Fibroblast of the aortic adventitia (primary cell): Measurements from ENCODE around the gene AFAP1. TPM values are rescaled to one million over a fixed set of nuclear protein-coding genes. Genes with fewer than 3 reads are reported as not detected.
A peak's percentile ranks its signal among the peaks of the same experiment; 100 is the strongest.

Experiments used
- DNase-seq: peaks from one replicate; pipeline ENCODE4 v3.0.0-alpha.2; 2010; ENCODE audit warnings: low read depth
- H3K4me3 ChIP-seq: 2 replicates; pipeline ENCODE4 v1.5.1; 2011; ENCODE audit warnings: low read depth, mild to moderate bottlenecking, control low read depth, low read length, moderate library complexity
- total RNA-seq: library from RNA; depleted of rRNA; stranded (reverse); fragments of >200 nt; gene quantifications from 2 replicates; pipeline ENCODE4 v1.2.3, GENCODE V29; 2012; ENCODE audit warnings: low replicate concordance
- TF ChIP-seq, protein P1 (sequence below): IDR thresholded peaks from 2 replicates; pipeline ENCODE4 v1.5.1; 2011; ENCODE audit warnings: mild to moderate bottlenecking, low read length, control low read depth, inconsistent platforms; ENCODE audit not compliant: insufficient read depth

The AFAP1 gene
- total RNA-seq, 1 donor, result 66.0 TPM

DNA sequence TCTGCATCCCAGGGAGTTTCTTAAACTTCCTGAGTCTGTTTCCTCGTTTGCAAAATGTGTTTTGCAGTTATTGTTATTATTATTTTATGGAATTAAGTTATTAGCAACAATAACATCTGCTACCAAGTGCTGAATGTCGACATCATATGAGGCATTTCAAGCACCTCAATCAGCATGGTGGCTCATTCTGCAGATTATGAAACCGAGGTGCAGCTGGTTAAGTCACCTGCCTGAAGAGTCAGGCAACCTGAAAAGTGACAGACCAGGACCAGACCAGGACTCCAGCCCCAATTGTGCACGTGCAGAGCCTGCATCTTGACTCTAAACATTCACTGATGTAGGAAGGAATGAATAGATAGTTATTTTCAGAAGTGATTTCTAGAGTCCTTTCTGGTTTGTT, 99.8 kb downstream of the AFAP1 start:
- no peak overlapping the region for H3K4me3 ChIP-seq
- DNase-seq, result no peak
- TF ChIP-seq, protein P1, sequence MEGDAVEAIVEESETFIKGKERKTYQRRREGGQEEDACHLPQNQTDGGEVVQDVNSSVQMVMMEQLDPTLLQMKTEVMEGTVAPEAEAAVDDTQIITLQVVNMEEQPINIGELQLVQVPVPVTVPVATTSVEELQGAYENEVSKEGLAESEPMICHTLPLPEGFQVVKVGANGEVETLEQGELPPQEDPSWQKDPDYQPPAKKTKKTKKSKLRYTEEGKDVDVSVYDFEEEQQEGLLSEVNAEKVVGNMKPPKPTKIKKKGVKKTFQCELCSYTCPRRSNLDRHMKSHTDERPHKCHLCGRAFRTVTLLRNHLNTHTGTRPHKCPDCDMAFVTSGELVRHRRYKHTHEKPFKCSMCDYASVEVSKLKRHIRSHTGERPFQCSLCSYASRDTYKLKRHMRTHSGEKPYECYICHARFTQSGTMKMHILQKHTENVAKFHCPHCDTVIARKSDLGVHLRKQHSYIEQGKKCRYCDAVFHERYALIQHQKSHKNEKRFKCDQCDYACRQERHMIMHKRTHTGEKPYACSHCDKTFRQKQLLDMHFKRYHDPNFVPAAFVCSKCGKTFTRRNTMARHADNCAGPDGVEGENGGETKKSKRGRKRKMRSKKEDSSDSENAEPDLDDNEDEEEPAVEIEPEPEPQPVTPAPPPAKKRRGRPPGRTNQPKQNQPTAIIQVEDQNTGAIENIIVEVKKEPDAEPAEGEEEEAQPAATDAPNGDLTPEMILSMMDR, result no peak

DNA sequence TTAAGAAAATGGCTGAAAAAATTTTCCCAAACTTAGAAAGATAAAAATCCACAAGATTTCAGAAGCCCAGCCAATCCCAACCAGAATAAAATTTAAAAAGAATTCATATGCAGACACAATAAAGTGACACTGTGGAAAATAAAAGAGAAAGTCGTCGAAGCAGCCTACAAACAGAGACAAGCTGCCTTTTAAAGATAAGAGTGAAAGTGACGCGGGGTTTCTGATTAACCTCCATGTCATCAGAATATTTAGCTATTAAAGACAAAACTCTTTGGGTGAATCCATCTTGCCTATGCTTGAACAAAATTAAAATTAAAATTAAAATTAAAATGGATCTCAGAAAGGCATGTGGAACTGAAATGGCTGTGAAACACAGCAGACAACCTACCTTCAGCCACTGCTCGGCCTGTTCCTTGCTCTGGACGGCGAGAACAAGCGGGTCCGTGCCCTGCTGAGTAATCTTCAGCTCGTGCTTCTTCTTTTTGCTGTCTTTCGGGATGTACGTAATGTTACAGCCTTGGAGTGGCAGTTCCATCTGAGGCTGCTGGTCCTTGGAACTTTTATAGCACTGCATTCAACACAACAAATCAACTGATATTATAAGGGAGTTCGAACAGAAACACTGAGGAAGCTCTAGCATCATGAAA, 101.4 kb downstream of the AFAP1 start:
- H3K4me3 ChIP-seq, result no peak overlapping the region
- TF ChIP-seq, protein P1, result no peak
- DNase-seq, result no peak

DNA sequence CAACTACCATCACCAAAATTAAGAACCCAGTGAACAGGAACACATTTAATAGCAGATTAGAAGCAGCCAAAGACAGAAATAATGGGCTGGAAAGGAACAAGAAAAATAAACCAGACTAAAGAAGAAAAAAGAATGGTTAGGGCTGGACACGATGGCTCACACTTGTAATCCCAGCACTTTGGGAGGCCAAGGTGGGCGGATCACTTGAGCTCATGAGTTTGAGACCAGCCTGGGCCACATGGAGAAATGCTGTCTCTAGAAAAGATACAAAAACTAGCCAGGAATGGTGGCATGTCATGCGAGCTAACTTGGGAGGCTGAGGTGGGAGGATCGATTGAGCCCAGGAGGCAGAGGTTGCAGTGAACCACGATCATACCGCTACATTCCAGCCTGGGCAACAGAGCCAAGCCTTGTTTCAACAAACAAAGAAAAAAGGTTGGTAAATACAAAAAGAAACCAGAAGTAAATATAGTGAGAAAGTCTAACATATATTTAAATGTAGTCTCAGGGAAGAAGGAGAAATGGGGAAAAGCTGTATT, 102.0 kb downstream of the AFAP1 start:
- no peak for DNase-seq
- TF ChIP-seq, protein P1, result no peak
- H3K4me3 ChIP-seq, result no peak overlapping the region

DNA sequence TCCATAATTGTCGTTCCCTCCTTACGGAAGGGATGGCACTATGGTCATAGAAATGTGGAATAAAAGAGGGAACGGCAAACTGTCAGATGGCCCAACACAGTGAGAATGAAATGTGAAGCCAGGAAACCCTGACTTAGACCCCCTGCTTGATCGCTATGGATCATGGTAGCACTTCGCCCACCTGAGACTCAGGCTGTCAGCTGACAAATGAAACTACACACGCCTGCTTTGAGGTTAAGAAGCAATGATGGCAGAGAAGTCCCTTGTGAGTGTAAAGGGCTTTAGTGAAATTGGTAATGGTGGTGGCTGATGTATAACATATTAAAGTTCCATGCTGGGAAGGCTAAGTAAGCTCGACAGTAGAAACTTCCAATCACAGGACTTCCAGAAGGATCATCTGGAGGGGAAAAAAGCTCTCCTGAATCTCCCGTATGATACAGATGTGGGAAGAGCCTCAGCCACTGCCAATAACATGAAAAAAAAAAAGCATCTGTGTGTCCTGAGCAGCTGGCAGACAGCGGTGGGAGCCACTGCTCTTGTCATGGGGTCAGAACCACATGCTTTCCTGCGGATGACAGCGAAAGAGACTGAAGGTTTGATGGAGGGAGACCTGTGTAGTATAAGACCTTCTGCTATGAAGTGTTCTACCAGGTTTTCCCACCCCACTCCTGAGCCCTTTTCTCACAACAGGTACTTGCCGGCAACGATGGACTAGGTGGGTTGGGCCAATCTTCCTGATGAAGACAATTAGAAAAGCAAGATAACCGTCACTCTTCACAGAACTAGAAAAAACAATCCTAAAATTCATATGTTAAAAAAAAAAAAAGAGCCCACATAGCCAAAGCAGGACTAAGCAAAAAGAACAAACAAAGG, 107.6 kb downstream of the AFAP1 start:
- no peak overlapping the region for H3K4me3 ChIP-seq
- DNase-seq, result no peak
- TF ChIP-seq, protein P1, result no peak

DNA sequence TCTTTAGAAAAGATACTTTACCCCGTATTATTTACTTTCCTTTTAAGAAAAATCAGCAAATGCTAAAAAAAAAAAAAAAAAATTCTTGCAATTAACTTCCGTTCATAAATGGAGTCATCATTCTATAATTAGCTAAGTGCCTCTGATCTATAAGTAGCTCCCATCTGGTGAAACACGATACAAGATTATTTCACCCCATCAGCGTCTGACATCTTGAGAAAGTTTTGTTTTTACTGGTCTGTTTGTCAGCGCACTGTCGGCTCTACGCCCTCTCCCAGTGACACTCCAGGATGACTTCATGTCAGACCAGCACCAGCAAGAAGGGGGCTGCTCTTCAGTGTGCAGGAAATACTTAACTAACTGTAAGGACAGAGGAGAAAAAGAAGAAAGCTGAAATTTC, 108.3 kb downstream of the AFAP1 start:
- peak; percentile 65 for DNase-seq
- TF ChIP-seq, protein P1, result no peak
- H3K4me3 ChIP-seq, result no peak overlapping the region

DNA sequence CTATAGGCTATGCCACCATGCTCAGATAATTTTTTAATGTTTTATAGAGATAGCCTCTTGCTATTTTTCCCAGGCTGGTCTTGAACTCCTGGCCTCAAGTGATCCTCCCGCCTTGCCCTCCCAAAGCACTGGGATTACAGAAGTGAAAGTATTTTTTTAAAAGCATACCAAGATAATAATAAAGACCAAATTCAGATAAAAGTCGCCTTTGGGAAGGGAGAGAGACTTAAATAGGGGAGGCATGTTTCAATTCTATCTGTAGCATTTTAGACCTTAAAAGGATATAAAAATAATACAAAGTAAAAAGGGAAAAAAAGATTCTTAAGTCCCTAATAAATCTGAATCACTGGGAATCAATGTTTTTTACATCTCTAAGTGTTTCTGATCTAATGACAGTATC, 108.9 kb downstream of the AFAP1 start:
- TF ChIP-seq, protein P1, result no peak
- no peak overlapping the region for H3K4me3 ChIP-seq
- DNase-seq, result peak; percentile 39
